OCI-LY1 (cell line): Measurements from ENCODE around the gene RPS6KA2.

Source experiments
- H2AFZ ChIP-seq: fragments of 200-600 bp; sonication (generic), shearing (Covaris generic); 2 replicates; pipeline ENCODE4 v1.6.0; 2014; ENCODE audit warnings: antibody characterized with exemption, mild to moderate bottlenecking, low read length
- H3F3A ChIP-seq: fragments of 200-600 bp; sonication (generic), shearing (Covaris generic); 2 replicates; pipeline ENCODE4 v1.6.0; 2014; ENCODE audit warnings: mild to moderate bottlenecking, antibody characterized with exemption, low read length, moderate library complexity; ENCODE audit not compliant: insufficient read depth
- H3K27ac ChIP-seq: fragments of 200-600 bp; sonication (generic); 2 replicates; pipeline ENCODE4 v1.5.1; 2014; ENCODE audit warnings: low read length, mixed run types, mild to moderate bottlenecking, low read depth; ENCODE audit not compliant: poor library complexity, severe bottlenecking
- H3K27me3 ChIP-seq: fragments of 200-600 bp; sonication (generic); 2 replicates; pipeline ENCODE4 v1.6.0; 2014; ENCODE audit warnings: antibody characterized with exemption, mild to moderate bottlenecking, low read length, moderate library complexity; ENCODE audit not compliant: insufficient read depth
- H3K36me3 ChIP-seq: fragments of 200-600 bp; sonication (generic); 2 replicates; pipeline ENCODE4 v1.6.1; 2014; ENCODE audit warnings: mild to moderate bottlenecking, antibody characterized with exemption, low read length, moderate library complexity, mixed read lengths; ENCODE audit not compliant: insufficient read depth
- H3K4me1 ChIP-seq: fragments of 200-600 bp; sonication (generic); 2 replicates; pipeline ENCODE4 v1.5.1; 2014; ENCODE audit warnings: mild to moderate bottlenecking, low read length, moderate library complexity; ENCODE audit not compliant: insufficient read depth, severe bottlenecking
- H3K4me2 ChIP-seq: fragments of 200-600 bp; sonication (generic), shearing (Covaris generic); 2 replicates; pipeline ENCODE4 v1.6.1; 2014; ENCODE audit warnings: low read length
- H3K4me3 ChIP-seq: fragments of 200-600 bp; sonication (generic); 2 replicates; pipeline ENCODE4 v1.5.1; 2014; ENCODE audit warnings: low read length, low read depth, mild to moderate bottlenecking, mixed read lengths; ENCODE audit not compliant: poor library complexity, severe bottlenecking
- H3K79me2 ChIP-seq: fragments of 200-600 bp; shearing (Covaris generic); 2 replicates; pipeline ENCODE4 v1.6.1; 2016; ENCODE audit warnings: mixed run types, low read length, mixed read lengths; ENCODE audit not compliant: insufficient read depth
- H3K9ac ChIP-seq: fragments of 200-600 bp; sonication (generic), shearing (Covaris generic); 2 replicates; pipeline ENCODE4 v1.6.1; 2014; ENCODE audit warnings: mild to moderate bottlenecking, low read length, mixed read lengths
- H3K9me2 ChIP-seq: fragments of 200-600 bp; sonication (generic), shearing (Covaris generic); 2 replicates; pipeline ENCODE4 v1.6.1; 2014; ENCODE audit warnings: low read depth, mild to moderate bottlenecking, low read length, mixed read lengths
- H3K9me3 ChIP-seq: fragments of 200-600 bp; shearing (Covaris generic); 2 replicates; pipeline ENCODE4 v1.6.1; 2014; ENCODE audit warnings: low read length, mixed read lengths
- H4K20me1 ChIP-seq: fragments of 200-600 bp; sonication (generic), shearing (Covaris generic); 2 replicates; pipeline ENCODE4 v1.6.0; 2016; ENCODE audit warnings: mild to moderate bottlenecking, low read length; ENCODE audit not compliant: insufficient read depth
- CTCF ChIP-seq: fragments of 200-600 bp; sonication (generic), shearing (Covaris generic); IDR thresholded peaks from 2 replicates; pipeline ENCODE4 v1.5.1; 2017; ENCODE audit warnings: mild to moderate bottlenecking, antibody characterized with exemption, low read length, moderate library complexity, mixed read lengths
- EZH2 ChIP-seq: fragments of 200-600 bp; sonication (generic), shearing (Covaris generic); IDR thresholded peaks from 2 replicates; pipeline ENCODE4 v1.8.0; 2017; ENCODE audit warnings: borderline replicate concordance, mixed run types, mild to moderate bottlenecking, antibody characterized with exemption, low read length, moderate library complexity, mixed read lengths

RPS6KA2 gene

GRCh38 chr6:166567813-166568212, 59.2 kb downstream of the RPS6KA2 start:
- Histone ChIP-seq H3K9me3 (no peaks in the 10 kb centered on the region), H3K36me3 (no peaks in the 10 kb centered on the region), H3K4me1 (no peaks in the 10 kb centered on the region), H3K4me3 (no peak overlapping the region), H3F3A (no peaks in the 10 kb centered on the region), H3K27me3 (peaks cover 6% of the 10 kb centered on the region; the same call in 1 of the 2 replicates), H2AFZ (no peak overlapping the region), H3K4me2 (no peak overlapping the region), H3K79me2 (no peaks in the 10 kb centered on the region), H3K27ac (no peak overlapping the region), H3K9ac (no peak overlapping the region), H4K20me1 (no peaks in the 10 kb centered on the region), H3K9me2 (no peaks in the 10 kb centered on the region)
- TF ChIP-seq EZH2 (no peak), CTCF (no peak)

- no peaks in the 10 kb centered on the region for H3K9me3 ChIP-seq
- H3K36me3 ChIP-seq: no peaks in the 10 kb centered on the region
- H3K79me2 ChIP-seq: no peaks in the 10 kb centered on the region
- no peaks in the 10 kb centered on the region for H3K9me2 ChIP-seq
- no peak overlapping the region for H3K9ac ChIP-seq
- no peak overlapping the region for H3K27ac ChIP-seq
- H3F3A ChIP-seq: no peaks in the 10 kb centered on the region
- H3K4me3 ChIP-seq: no peak overlapping the region
- H3K27me3 ChIP-seq: peaks cover 6% of the 10 kb centered on the region; the same call in 1 of the 2 replicates
- TF ChIP-seq CTCF (no peak), EZH2 (no peak)
- H3K4me1 ChIP-seq: no peaks in the 10 kb centered on the region
- no peak overlapping the region for H2AFZ ChIP-seq
- H4K20me1 ChIP-seq: no peaks in the 10 kb centered on the region
- H3K4me2 ChIP-seq: no peak overlapping the region
Measured at GRCh38 chr6:166567107-166567506, 59.9 kb downstream of the RPS6KA2 start.

- Histone ChIP-seq H2AFZ (no peak overlapping the region), H3K27me3 (peaks cover 6% of the 10 kb centered on the region; the same call in 1 of the 2 replicates), H3K9ac (no peak overlapping the region), H3K36me3 (no peaks in the 10 kb centered on the region), H3K9me3 (no peaks in the 10 kb centered on the region), H3K9me2 (no peaks in the 10 kb centered on the region), H3K27ac (no peak overlapping the region), H3K4me1 (no peaks in the 10 kb centered on the region), H3K4me3 (no peak overlapping the region), H3K4me2 (no peak overlapping the region), H3F3A (no peaks in the 10 kb centered on the region), H4K20me1 (no peaks in the 10 kb centered on the region), H3K79me2 (no peaks in the 10 kb centered on the region)
- no peak for TF ChIP-seq CTCF
- no peak for TF ChIP-seq EZH2
Measured at GRCh38 chr6:166566026-166567011, 60.7 kb downstream of the RPS6KA2 start.
